B cell (primary cell): ENCODE results near the gene ESD. TPM values are rescaled to one million over a fixed set of nuclear protein-coding genes. Genes with fewer than 3 reads are reported as not detected.

Experiments used
- ATAC-seq: fragments of 200-7000 bp; cut with Tn5 transposase; one replicate; pipeline ENCODE4 v1.10.0; 2021; ENCODE audit warnings: low read depth, mild to moderate bottlenecking, moderate number of reproducible peaks, moderate library complexity
- CTCF ChIA-PET: fragments of 350-600 bp; sonication (Branson Sonifier 250); formaldehyde crosslinking; loops from one replicate; lab custom pipeline; 2021; ENCODE audit warnings: antibody characterized with exemption, inconsistent platforms; lab: Charles Lee
- POLR2A ChIA-PET: fragments of 350-600 bp; sonication (Branson Sonifier 250); formaldehyde crosslinking; loops from one replicate; lab custom pipeline; 2021; ENCODE audit warnings: antibody characterized with exemption; lab: Charles Lee
- DNase-seq: peaks from one replicate; pipeline ENCODE4 v3.0.0; 2013
- H2AFZ ChIP-seq: 2 replicates; pipeline ENCODE4 v1.6.1; 2012; ENCODE audit warnings: mild to moderate bottlenecking, low read depth, low read length; ENCODE audit not compliant: insufficient read depth, poor library complexity, severe bottlenecking
- H3K27ac ChIP-seq, 2 donors: 1 replicate in 1 of 2; 2 replicates in 1 of 2; pipeline ENCODE4 v1.5.1; 2012 to 2013; ENCODE audit warnings: low read length in 2 of 2, mild to moderate bottlenecking in 2 of 2, moderate library complexity in 1 of 2
- H3K27me3 ChIP-seq, 4 experiments: fragments of 200-600 bp in 1 of 4; sonication (generic) in 1 of 4; replicated peaks in 1 of 4; 1 replicate in 2 of 4; 2 replicates in 2 of 4; pipeline versions ENCODE4 v1.6.1 to v1.7.0; 2013 to 2016; ENCODE audit warnings: low read length in 3 of 4, mild to moderate bottlenecking in 2 of 4, mixed read lengths in 1 of 4, moderate library complexity in 1 of 4; ENCODE audit not compliant: insufficient read depth in 4 of 4, control insufficient read depth in 3 of 4; ENCODE audit errors: control extremely low read depth in 1 of 4
- H3K36me3 ChIP-seq, 2 experiments: replicated peaks in 1 of 2; 1 replicate in 1 of 2; 2 replicates in 1 of 2; pipeline versions ENCODE4 v1.6.1 to v1.7.1; 2013; ENCODE audit warnings: low read length in 1 of 2; ENCODE audit not compliant: insufficient read depth in 2 of 2, control insufficient read depth in 1 of 2; ENCODE audit errors: control extremely low read depth in 1 of 2, extremely low read depth in 1 of 2
- H3K4me1 ChIP-seq, 2 donors: fragments of 200-600 bp in 1 of 2; sonication (generic) in 1 of 2; 1 replicate in 1 of 2; 2 replicates in 1 of 2; pipeline versions ENCODE4 v1.5.1 to v1.6.1; 2013 to 2017; ENCODE audit warnings: low read length in 2 of 2; ENCODE audit not compliant: control insufficient read depth in 2 of 2, insufficient read depth in 2 of 2
- H3K4me2 ChIP-seq: replicated peaks from 2 replicates; pipeline ENCODE3; 2012; ENCODE audit warnings: mild to moderate bottlenecking, low read depth, low read length; ENCODE audit not compliant: poor library complexity, severe bottlenecking
- H3K4me3 ChIP-seq, 5 experiments: fragments of 200-600 bp in 1 of 5; sonication (generic) in 1 of 5; 1 replicate in 3 of 5; 2 replicates in 2 of 5; pipeline versions ENCODE4 v1.5.1 to v1.7.0; 2011 to 2016; ENCODE audit warnings: low read length in 4 of 5, mild to moderate bottlenecking in 4 of 5, low read depth in 2 of 5, control low read depth in 1 of 5, moderate library complexity in 1 of 5; ENCODE audit not compliant: insufficient read depth in 1 of 5; ENCODE audit errors: control extremely low read depth in 1 of 5, extremely low read depth in 1 of 5
- H3K79me2 ChIP-seq: fragments of 200-600 bp; sonication (generic); one replicate; pipeline ENCODE4 v1.6.0; 2016; ENCODE audit warnings: low read length; ENCODE audit not compliant: control insufficient read depth, insufficient read depth
- H3K9ac ChIP-seq: fragments of 200-600 bp; sonication (generic); 2 replicates; pipeline ENCODE4 v1.6.1; 2017; ENCODE audit warnings: mild to moderate bottlenecking, low read length, moderate library complexity
- H3K9me3 ChIP-seq, 3 donors: one replicate each; pipeline versions ENCODE4 v1.6.1 to v1.7.1; 2013; ENCODE audit warnings: low read length in 2 of 3; ENCODE audit not compliant: control insufficient read depth in 2 of 3, insufficient read depth in 1 of 3; ENCODE audit errors: control extremely low read depth in 1 of 3
- H4K20me1 ChIP-seq: 2 replicates; pipeline ENCODE4 v1.6.0; 2012; ENCODE audit warnings: mild to moderate bottlenecking, low read length; ENCODE audit not compliant: insufficient read depth, control insufficient read depth, poor library complexity, severe bottlenecking
- H3K27ac Mint-ChIP-seq: one replicate; pipeline ENCODE4 v1.8.0; 2021; ENCODE audit warnings: mixed read lengths
- H3K27me3 Mint-ChIP-seq: one replicate; pipeline ENCODE4 v1.8.0; 2021; ENCODE audit warnings: mixed read lengths
- H3K4me1 Mint-ChIP-seq: one replicate; pipeline ENCODE4 v1.8.0; 2021; ENCODE audit warnings: mixed read lengths
- H3K4me3 Mint-ChIP-seq: one replicate; pipeline ENCODE4 v1.8.0; 2021; ENCODE audit warnings: mixed read lengths
- H3K9me3 Mint-ChIP-seq: one replicate; pipeline ENCODE4 v1.8.0; 2022; ENCODE audit warnings: mixed read lengths; ENCODE audit not compliant: insufficient read depth
- CTCF ChIP-seq: fragments of 200-600 bp; IDR thresholded peaks from one replicate; pipeline ENCODE4 v1.8.0; 2022; ENCODE audit warnings: antibody characterized with exemption, mild to moderate bottlenecking
- EZH2 ChIP-seq: IDR thresholded peaks from 2 replicates; pipeline ENCODE4 v1.6.1; 2012; ENCODE audit warnings: borderline replicate concordance, low read depth, mild to moderate bottlenecking, moderate library complexity, low read length; ENCODE audit not compliant: insufficient read depth, poor library complexity, severe bottlenecking
- WGBS: methylation state at CpG from one replicate; pipeline ENCODE4 v1.1.5; 2013; ENCODE audit warnings: missing lambda C conversion rate; ENCODE audit not compliant: insufficient coverage; 5-methylcytosine and 5-hydroxymethylcytosine counted together
- intact Hi-C: fragments of 100-400 bp; cut with micrococcal nuclease; formaldehyde crosslinking; loops from one replicate; pipeline ENCODE4 v1.10.0; 2022
- polyA plus RNA-seq: library from polyadenylated mRNA; depleted of rRNA; stranded (reverse); fragments of >200 nt; gene quantifications from 2 replicates; pipeline ENCODE4 v1.2.3, GENCODE V29; 2012
- total RNA-seq, 2 donors: library from RNA; stranded (reverse); fragments of 120-200 nt in 1 of 2; gene quantifications; 1 replicate in 1 of 2; 2 replicates in 1 of 2; pipeline versions ENCODE4 v1.2.3 to v1.2.4, GENCODE V29; 2013 to 2022

The ESD gene
- total and polyA plus RNA-seq, 2 donors (not counting 1 experiment from before 2014, with no cell fraction given) = 29.9 to 52.9 TPM

- Histone ChIP-seq H3K9ac (no peak overlapping the region), H3K4me2 (no peak overlapping the region), H3K36me3 (peaks cover 0 to 48% of the 10 kb centered on the region in 2 experiments), H3K9me3 (no peaks in the 10 kb centered on the region), H3K27me3 (no peaks in the 10 kb centered on the region), H3K4me1 (peaks cover 14 to 15% of the 10 kb centered on the region in 2 donors), H3K27ac (no peak overlapping the region), H2AFZ (no peak overlapping the region), H3K4me3 (no peak overlapping the region), H4K20me1 (peaks cover 7% of the 10 kb centered on the region), H3K79me2 (no peaks in the 10 kb centered on the region)
- Mint-ChIP-seq H3K4me1 (peaks cover 15% of the 10 kb centered on the region), H3K9me3 (no peaks in the 10 kb centered on the region), H3K4me3 (no peak overlapping the region), H3K27me3 (no peaks in the 10 kb centered on the region), H3K27ac (no peak overlapping the region)
- TF ChIP-seq CTCF = no peak
- TF ChIP-seq EZH2 = no peak
- no peak for ATAC-seq
- 42% methylated on average over 4 of the region's 4 CpGs for WGBS
- intact Hi-C loops = no loop called here
- DNase-seq = no peak
- ChIA-PET POLR2A (no interaction called here), CTCF (interaction anchor here (1.0 kb wide), 1 partner anchor 196 kb away, joined by 4 read pairs; no protein-coding TSS in a partner anchor)
Measured at GRCh38 chr13:46748300-46748699, 48.7 kb downstream of the ESD start.

GRCh38 chr13:46747031-46747820 lies 49.7 kb downstream of the ESD start:
- CTCF ChIA-PET = interaction anchor here (1.0 kb wide), 1 partner anchor 195 kb away, joined by 4 read pairs; no protein-coding TSS in a partner anchor
- peaks cover 0 to 53% of the 10 kb centered on the region in 2 experiments for H3K36me3 ChIP-seq

More at GRCh38 chr13:46747031-46747820, 49.7 kb downstream of the ESD start:
- Mint-ChIP-seq H3K27ac (no peak overlapping the region), H3K27me3 (no peaks in the 10 kb centered on the region), H3K4me3 (no peak overlapping the region), H3K4me1 (peaks cover 15% of the 10 kb centered on the region), H3K9me3 (no peaks in the 10 kb centered on the region)
- TF ChIP-seq CTCF = no peak
- no peak for TF ChIP-seq EZH2
- 84% methylated on average over 5 of the region's 8 CpGs for WGBS
- no peak overlapping the region for H3K4me2 ChIP-seq
- peaks cover 6% of the 10 kb centered on the region for H4K20me1 ChIP-seq
- H3K4me1 ChIP-seq = peaks cover 11 to 12% of the 10 kb centered on the region in 2 donors
- ATAC-seq (no peak), DNase-seq (no peak)
- H3K4me3 ChIP-seq = no peak overlapping the region
- intact Hi-C loops = no loop called here
- H3K27me3 ChIP-seq = no peaks in the 10 kb centered on the region
- POLR2A ChIA-PET = no interaction called here
- H3K27ac ChIP-seq = no peak overlapping the region
- no peaks in the 10 kb centered on the region for H3K79me2 ChIP-seq
- no peaks in the 10 kb centered on the region for H3K9me3 ChIP-seq
- H3K9ac ChIP-seq = no peak overlapping the region
- no peak overlapping the region for H2AFZ ChIP-seq
